Spleen (tissue), 7 donors: Measurements from ENCODE around the gene TNFRSF17.

Source experiments
- POLR2A ChIP-seq, 3 donors: fragments of 450-650 bp; IDR thresholded peaks; one replicate each; pipeline ENCODE4 v1.5.1; 2017; ENCODE audit warnings: antibody characterized with exemption in 3 of 3, mild to moderate bottlenecking in 1 of 3
- POLR2AphosphoS5 ChIP-seq, 3 donors: sonication (generic); formaldehyde crosslinking; IDR thresholded peaks; one replicate each; pipeline ENCODE4 v1.5.1; 2017; ENCODE audit warnings: antibody characterized with exemption in 3 of 3
- TF ChIP-seq, protein P1 (sequence below), 11 experiments: fragments of 200-600 bp in 7 of 11; fragments of 450-650 bp in 4 of 11; sonication (generic) in 4 of 11; IDR thresholded peaks in 8 of 11; conservative IDR thresholded peaks in 3 of 11; 1 replicate in 7 of 11; 2 replicates in 4 of 11; pipeline versions ENCODE4 v1.4.0 to v1.8.0; 2016 to 2021; ENCODE audit warnings: antibody characterized with exemption in 11 of 11, inconsistent platforms in 4 of 11, mild to moderate bottlenecking in 1 of 11
- donor health status: DM: no; HTN: no; CAD: no; lungs with moderate emphysema.
- donor health status: DM: no; HTN: no; CAD: no.
- donor health status: DM: no; HTN: no; CAD: no.

DNA sequence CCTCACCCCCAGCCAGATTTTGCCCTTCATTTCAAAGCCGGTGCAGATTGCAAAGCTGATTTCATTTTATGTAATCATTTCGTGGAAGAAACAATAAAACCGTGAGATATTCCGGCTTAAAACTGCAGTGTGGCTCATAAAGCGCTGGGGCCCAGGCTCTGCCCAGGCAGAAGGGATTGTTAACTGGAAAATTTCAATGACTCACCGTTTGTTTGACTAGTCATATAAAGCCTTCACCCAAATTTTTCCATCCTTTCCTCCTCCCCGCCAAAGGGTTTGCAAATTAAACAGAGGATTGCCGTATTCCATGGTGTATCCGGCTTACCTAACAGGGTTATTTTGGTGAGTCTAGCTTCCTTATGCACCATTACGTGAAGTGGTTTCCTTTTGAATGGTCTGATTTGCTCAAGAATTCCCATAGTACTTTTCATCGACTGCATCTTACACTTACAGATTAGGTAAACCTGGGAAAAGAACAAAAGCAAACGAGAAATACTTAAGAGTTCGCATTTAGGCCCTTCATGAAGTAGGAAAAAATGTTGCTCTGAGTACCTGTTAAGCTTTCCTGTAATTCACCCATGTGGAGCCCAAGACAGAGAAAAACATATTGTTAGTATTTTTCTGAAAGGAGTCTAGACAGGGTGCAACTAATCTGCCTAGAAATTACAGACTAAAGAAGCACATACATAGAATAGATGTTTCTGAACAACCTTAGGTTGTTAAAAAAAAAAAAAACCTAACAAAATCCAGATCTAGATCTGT, 48.3 kb upstream of the TNFRSF17 start:
- TF ChIP-seq, protein P1, sequence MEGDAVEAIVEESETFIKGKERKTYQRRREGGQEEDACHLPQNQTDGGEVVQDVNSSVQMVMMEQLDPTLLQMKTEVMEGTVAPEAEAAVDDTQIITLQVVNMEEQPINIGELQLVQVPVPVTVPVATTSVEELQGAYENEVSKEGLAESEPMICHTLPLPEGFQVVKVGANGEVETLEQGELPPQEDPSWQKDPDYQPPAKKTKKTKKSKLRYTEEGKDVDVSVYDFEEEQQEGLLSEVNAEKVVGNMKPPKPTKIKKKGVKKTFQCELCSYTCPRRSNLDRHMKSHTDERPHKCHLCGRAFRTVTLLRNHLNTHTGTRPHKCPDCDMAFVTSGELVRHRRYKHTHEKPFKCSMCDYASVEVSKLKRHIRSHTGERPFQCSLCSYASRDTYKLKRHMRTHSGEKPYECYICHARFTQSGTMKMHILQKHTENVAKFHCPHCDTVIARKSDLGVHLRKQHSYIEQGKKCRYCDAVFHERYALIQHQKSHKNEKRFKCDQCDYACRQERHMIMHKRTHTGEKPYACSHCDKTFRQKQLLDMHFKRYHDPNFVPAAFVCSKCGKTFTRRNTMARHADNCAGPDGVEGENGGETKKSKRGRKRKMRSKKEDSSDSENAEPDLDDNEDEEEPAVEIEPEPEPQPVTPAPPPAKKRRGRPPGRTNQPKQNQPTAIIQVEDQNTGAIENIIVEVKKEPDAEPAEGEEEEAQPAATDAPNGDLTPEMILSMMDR (IDR thresholded peaks at IDR 0.05 in 8 of 11, conservative IDR thresholded peaks at IDR 0.05 in 3 of 11), result no peak
- TF ChIP-seq POLR2A (IDR thresholded peaks at IDR 0.05) (no peak), POLR2AphosphoS5 (IDR thresholded peaks at IDR 0.05) (no peak)
